GM23338 (cell line): ENCODE results near the gene TRIO. TPM values are rescaled to one million over a fixed set of nuclear protein-coding genes. Genes with fewer than 3 reads are reported as not detected.

Experiments used
- ATAC-seq: fragments of 200-7000 bp; cut with Tn5 transposase; 3 replicates; pipeline ENCODE4 v1.9.1; 2020
- DNase-seq: peaks from one replicate; pipeline ENCODE4 v3.0.0-alpha.2; 2015; ENCODE audit warnings: low spot score
- H2AFZ ChIP-seq: fragments of 200-600 bp; sonication (generic); 2 replicates; pipeline ENCODE4 v1.8.0; 2016; ENCODE audit warnings: antibody characterized with exemption, mild to moderate bottlenecking, moderate library complexity
- H3F3A ChIP-seq: fragments of 200-600 bp; sonication (generic); replicated peaks from 2 replicates; pipeline ENCODE4 v1.8.0; 2017; ENCODE audit warnings: antibody characterized with exemption, mixed run types, low read depth
- H3K27ac ChIP-seq: fragments of 200-600 bp; sonication (generic); 2 replicates; pipeline ENCODE4 v1.6.1; 2016; ENCODE audit warnings: low read depth
- H3K27me3 ChIP-seq: fragments of 200-600 bp; sonication (generic); 2 replicates; pipeline ENCODE4 v1.8.0; 2016; ENCODE audit warnings: mild to moderate bottlenecking, mixed run types, moderate library complexity; ENCODE audit not compliant: insufficient read depth
- H3K36me3 ChIP-seq: fragments of 200-600 bp; sonication (generic); 2 replicates; pipeline ENCODE4 v1.8.0; 2016; ENCODE audit warnings: mild to moderate bottlenecking; ENCODE audit not compliant: insufficient read depth
- H3K4me1 ChIP-seq: fragments of 200-600 bp; sonication (generic); 2 replicates; pipeline ENCODE4 v1.8.0; 2016; ENCODE audit warnings: mild to moderate bottlenecking, moderate library complexity; ENCODE audit not compliant: insufficient read depth
- H3K4me2 ChIP-seq: fragments of 200-600 bp; sonication (generic); 2 replicates; pipeline ENCODE4 v1.7.1; 2017; ENCODE audit warnings: mixed run types
- H3K4me3 ChIP-seq: fragments of 200-600 bp; sonication (generic); 2 replicates; pipeline ENCODE4 v1.6.1; 2016; ENCODE audit warnings: mixed run types
- H3K79me2 ChIP-seq: fragments of 200-600 bp; sonication (generic); replicated peaks from 2 replicates; pipeline ENCODE4 v1.8.0; 2017; ENCODE audit warnings: mild to moderate bottlenecking; ENCODE audit not compliant: insufficient read depth
- H3K9me2 ChIP-seq: fragments of 200-600 bp; sonication (generic); 2 replicates; pipeline ENCODE4 v1.8.0; 2017; ENCODE audit not compliant: insufficient read depth
- H4K20me1 ChIP-seq: fragments of 200-600 bp; sonication (generic); replicated peaks from 2 replicates; pipeline ENCODE4 v1.8.0; 2017; ENCODE audit warnings: mild to moderate bottlenecking; ENCODE audit not compliant: insufficient read depth
- H3K27ac Mint-ChIP-seq: 2 replicates; pipeline ENCODE4 v1.8.0; 2020; ENCODE audit warnings: inconsistent platforms, mild to moderate bottlenecking, moderate library complexity, mixed read lengths
- H3K27me3 Mint-ChIP-seq: 3 replicates; pipeline ENCODE4 v1.8.0; 2022; ENCODE audit warnings: low read depth, mild to moderate bottlenecking, moderate library complexity, mixed read lengths, inconsistent platforms; ENCODE audit not compliant: insufficient read depth, poor library complexity
- H3K36me3 Mint-ChIP-seq: 3 replicates; pipeline ENCODE4 v1.8.0; 2021; ENCODE audit warnings: low read depth, mild to moderate bottlenecking, inconsistent platforms, moderate library complexity, mixed read lengths
- H3K4me1 Mint-ChIP-seq: 3 replicates; pipeline ENCODE4 v1.8.0; 2020; ENCODE audit warnings: mild to moderate bottlenecking, inconsistent platforms, mixed read lengths
- H3K4me3 Mint-ChIP-seq: 3 replicates; pipeline ENCODE4 v1.8.0; 2021; ENCODE audit warnings: moderate library complexity, mild to moderate bottlenecking, inconsistent platforms, mixed read lengths
- H3K9me3 Mint-ChIP-seq: 3 replicates; pipeline ENCODE4 v1.8.0; 2020; ENCODE audit warnings: moderate library complexity, mild to moderate bottlenecking, inconsistent platforms, mixed read lengths
- CREB1 ChIP-seq: fragments of 250-450 bp; sonication (Bioruptor Pico); IDR thresholded peaks from 2 replicates; pipeline ENCODE4 v1.5.0; 2020; ENCODE audit warnings: low read depth, mild to moderate bottlenecking, moderate library complexity
- CTCF ChIP-seq, 2 experiments: fragments of 200-600 bp in 1 of 2; sonication (generic) in 1 of 2; conservative IDR thresholded peaks; 2 replicates each; pipeline versions ENCODE4 v1.5.1 to v1.6.1; 2016 to 2017; ENCODE audit warnings: antibody characterized with exemption in 2 of 2, low read depth in 2 of 2, mild to moderate bottlenecking in 2 of 2, moderate library complexity in 1 of 2
- EZH2 ChIP-seq: fragments of 200-600 bp; sonication (generic); IDR thresholded peaks from one replicate; pipeline ENCODE4 v1.8.0; 2017; ENCODE audit warnings: antibody characterized with exemption, mild to moderate bottlenecking, low read depth; ENCODE audit not compliant: unreplicated experiment
- EZH2phosphoT487 ChIP-seq: fragments of 200-600 bp; sonication (generic); IDR thresholded peaks from one replicate; pipeline ENCODE4 v1.8.1; 2018; ENCODE audit warnings: antibody characterized with exemption; ENCODE audit not compliant: unreplicated experiment
- POLR2AphosphoS5 ChIP-seq: IDR thresholded peaks from 2 replicates; pipeline ENCODE4 v1.6.1; 2016; ENCODE audit warnings: antibody characterized with exemption, low read depth
- STAT1 ChIP-seq: IDR thresholded peaks from one replicate; pipeline ENCODE4 v1.6.1; 2016; ENCODE audit warnings: antibody characterized with exemption; ENCODE audit not compliant: unreplicated experiment
- ZNF114 ChIP-seq: fragments of 250-450 bp; sonication (Bioruptor Pico); IDR thresholded peaks from 2 replicates; pipeline ENCODE4 v1.5.0; 2020; ENCODE audit warnings: mild to moderate bottlenecking, moderate library complexity
- ZNF462 ChIP-seq: fragments of 250-450 bp; sonication (Bioruptor Pico); IDR thresholded peaks from 2 replicates; pipeline ENCODE4 v1.5.0; 2020; ENCODE audit warnings: mild to moderate bottlenecking, moderate library complexity
- polyA plus RNA-seq: library from polyadenylated mRNA; unstranded; fragments of >200 nt; fragmentation: Nextera tagmentation; extraction: Ambion mirVana; gene quantifications from 2 replicates; pipeline ENCODE4 v1.2.1, GENCODE V29; 2016
- total RNA-seq: library from RNA; depleted of rRNA; stranded (reverse); fragments of >200 nt; shearing (Covaris generic); gene quantifications from 2 replicates; pipeline ENCODE4 v1.2.3, GENCODE V29; 2014
- TF ChIP-seq, protein P1 (sequence below): IDR thresholded peaks from one replicate; pipeline ENCODE4 v1.6.1; 2018; ENCODE audit warnings: antibody characterized with exemption; ENCODE audit not compliant: unreplicated experiment

Gene TRIO
- total and polyA plus RNA-seq, 2 experiments from 2014 or later: 13.8 to 113 TPM

GRCh38 chr5:14131855-14132503, 11.2 kb upstream of the TRIO start:
- no peak for TF ChIP-seq STAT1
- no peak for TF ChIP-seq ZNF114 (CRISPR knock-in tag)
- no peak for TF ChIP-seq CREB1 (CRISPR knock-in tag)
- TF ChIP-seq, protein P1, sequence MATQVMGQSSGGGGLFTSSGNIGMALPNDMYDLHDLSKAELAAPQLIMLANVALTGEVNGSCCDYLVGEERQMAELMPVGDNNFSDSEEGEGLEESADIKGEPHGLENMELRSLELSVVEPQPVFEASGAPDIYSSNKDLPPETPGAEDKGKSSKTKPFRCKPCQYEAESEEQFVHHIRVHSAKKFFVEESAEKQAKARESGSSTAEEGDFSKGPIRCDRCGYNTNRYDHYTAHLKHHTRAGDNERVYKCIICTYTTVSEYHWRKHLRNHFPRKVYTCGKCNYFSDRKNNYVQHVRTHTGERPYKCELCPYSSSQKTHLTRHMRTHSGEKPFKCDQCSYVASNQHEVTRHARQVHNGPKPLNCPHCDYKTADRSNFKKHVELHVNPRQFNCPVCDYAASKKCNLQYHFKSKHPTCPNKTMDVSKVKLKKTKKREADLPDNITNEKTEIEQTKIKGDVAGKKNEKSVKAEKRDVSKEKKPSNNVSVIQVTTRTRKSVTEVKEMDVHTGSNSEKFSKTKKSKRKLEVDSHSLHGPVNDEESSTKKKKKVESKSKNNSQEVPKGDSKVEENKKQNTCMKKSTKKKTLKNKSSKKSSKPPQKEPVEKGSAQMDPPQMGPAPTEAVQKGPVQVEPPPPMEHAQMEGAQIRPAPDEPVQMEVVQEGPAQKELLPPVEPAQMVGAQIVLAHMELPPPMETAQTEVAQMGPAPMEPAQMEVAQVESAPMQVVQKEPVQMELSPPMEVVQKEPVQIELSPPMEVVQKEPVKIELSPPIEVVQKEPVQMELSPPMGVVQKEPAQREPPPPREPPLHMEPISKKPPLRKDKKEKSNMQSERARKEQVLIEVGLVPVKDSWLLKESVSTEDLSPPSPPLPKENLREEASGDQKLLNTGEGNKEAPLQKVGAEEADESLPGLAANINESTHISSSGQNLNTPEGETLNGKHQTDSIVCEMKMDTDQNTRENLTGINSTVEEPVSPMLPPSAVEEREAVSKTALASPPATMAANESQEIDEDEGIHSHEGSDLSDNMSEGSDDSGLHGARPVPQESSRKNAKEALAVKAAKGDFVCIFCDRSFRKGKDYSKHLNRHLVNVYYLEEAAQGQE: no peak
- TF ChIP-seq POLR2AphosphoS5: no peak
- ATAC-seq: no peak
- Histone ChIP-seq H3K4me2 (no peak overlapping the region), H2AFZ (no peak overlapping the region), H3K4me3 (no peak overlapping the region), H3K9me2 (0 out of 2 replicates have a peak, but pooled peaks cover 6% of the 10 kb centered on the region), H4K20me1 (no peaks in the 10 kb centered on the region), H3K27me3 (no peaks in the 10 kb centered on the region), H3K27ac (no peak overlapping the region), H3K4me1 (no peaks in the 10 kb centered on the region), H3K36me3 (no peaks in the 10 kb centered on the region), H3F3A (no peaks in the 10 kb centered on the region), H3K79me2 (no peaks in the 10 kb centered on the region)
- Mint-ChIP-seq H3K9me3 (no peaks in the 10 kb centered on the region; the same call in 2 of the 3 replicates), H3K4me3 (no peak overlapping the region), H3K27me3 (peaks cover 6% of the 10 kb centered on the region), H3K27ac (no peak overlapping the region), H3K36me3 (no peaks in the 10 kb centered on the region), H3K4me1 (peaks cover 6% of the 10 kb centered on the region; the same call in 1 of the 3 replicates)
- DNase-seq: no peak

DNA sequence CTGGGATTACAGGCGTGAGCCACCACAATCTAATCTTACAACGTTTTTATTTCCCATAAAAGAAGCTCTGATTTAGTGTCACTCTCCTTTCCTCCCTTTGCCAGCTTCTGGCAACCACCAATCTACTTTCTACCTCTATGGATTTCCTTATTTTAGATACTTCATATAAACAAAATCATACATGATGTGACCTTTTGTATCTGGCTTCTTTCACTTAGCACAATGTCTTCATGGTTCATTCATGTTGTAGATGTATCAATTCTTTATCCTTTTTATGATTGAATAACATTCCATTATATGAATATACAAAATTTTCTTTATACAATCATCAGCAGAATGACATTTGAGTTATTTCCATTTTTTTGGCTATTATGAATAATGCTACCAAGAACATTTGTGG, 9.7 kb upstream of the TRIO start:
- Histone ChIP-seq H3K4me2 (no peak overlapping the region), H3K9me2 (0 out of 2 replicates have a peak, but pooled peaks cover 6% of the 10 kb centered on the region), H3K79me2 (no peaks in the 10 kb centered on the region), H3K27me3 (no peaks in the 10 kb centered on the region), H3K27ac (no peak overlapping the region), H2AFZ (no peak overlapping the region), H3K36me3 (no peaks in the 10 kb centered on the region), H3F3A (no peaks in the 10 kb centered on the region), H3K4me1 (no peaks in the 10 kb centered on the region), H4K20me1 (no peaks in the 10 kb centered on the region), H3K4me3 (no peak overlapping the region)
- Mint-ChIP-seq H3K27ac (no peak overlapping the region), H3K27me3 (peaks cover 8% of the 10 kb centered on the region), H3K9me3 (no peaks in the 10 kb centered on the region; the same call in 2 of the 3 replicates), H3K4me1 (peaks cover 6% of the 10 kb centered on the region; the same call in 1 of the 3 replicates), H3K36me3 (no peaks in the 10 kb centered on the region), H3K4me3 (no peak overlapping the region)
- DNase-seq (no peak), ATAC-seq (no peak)
- no peak for TF ChIP-seq ZNF462 (CRISPR knock-in tag)
- no peak for TF ChIP-seq CREB1 (CRISPR knock-in tag)
- no peak for TF ChIP-seq POLR2AphosphoS5
- no peak for TF ChIP-seq EZH2
- TF ChIP-seq ZNF114 (CRISPR knock-in tag): no peak
- TF ChIP-seq EZH2phosphoT487: no peak
- TF ChIP-seq CTCF (conservative IDR thresholded peaks at IDR 0.05; ENCODE audit: low read depth in 2 of 2): no peak
- TF ChIP-seq STAT1: no peak
